HG02884 (cell line): ENCODE measurements around the gene SSC4D.
"Not testable (repeated sequence)": the region's sequence is repeated elsewhere in the genome, so short reads cannot be mapped to it uniquely, and the experiment has no call there.

Source experiments
- ATAC-seq: cut with Tn5 transposase; IDR thresholded peaks from one replicate; pipeline ENCODE4 v1.9.1; 2021; ENCODE audit warnings: mild to moderate bottlenecking, moderate library complexity; ENCODE audit not compliant: unreplicated experiment

Gene SSC4D

DNA sequence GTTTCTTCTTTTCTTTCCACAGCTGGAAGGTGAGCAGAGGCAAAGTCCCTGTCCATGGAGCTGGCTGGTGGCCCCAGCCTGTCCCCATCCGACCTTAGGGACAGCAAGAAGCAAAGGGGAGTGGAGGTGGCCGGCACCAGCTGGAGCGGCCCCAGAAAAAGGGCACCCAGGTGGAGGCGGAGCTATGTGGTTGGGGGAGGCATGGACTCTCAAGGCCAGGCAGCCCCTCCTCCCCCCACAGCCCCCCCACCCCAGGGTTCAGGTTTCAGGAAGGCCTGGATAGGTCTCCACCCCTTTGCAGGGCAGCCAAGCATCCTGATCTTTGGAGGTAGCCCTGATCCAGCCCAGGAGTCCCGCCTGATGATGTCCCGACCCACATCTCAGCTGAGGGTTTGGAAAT, at the start of gene SSC4D:
SSC4D (minus strand) TSS at position 161 of the 400 bp plus-strand sequence. CDS start 5,258 bp downstream, outside the sequence.
- no peak for ATAC-seq

- ATAC-seq = not testable (repeated sequence)
These were observed 49.0 kb upstream of the SSC4D start for GRCh38 chr7:76458504-76458903.

DNA sequence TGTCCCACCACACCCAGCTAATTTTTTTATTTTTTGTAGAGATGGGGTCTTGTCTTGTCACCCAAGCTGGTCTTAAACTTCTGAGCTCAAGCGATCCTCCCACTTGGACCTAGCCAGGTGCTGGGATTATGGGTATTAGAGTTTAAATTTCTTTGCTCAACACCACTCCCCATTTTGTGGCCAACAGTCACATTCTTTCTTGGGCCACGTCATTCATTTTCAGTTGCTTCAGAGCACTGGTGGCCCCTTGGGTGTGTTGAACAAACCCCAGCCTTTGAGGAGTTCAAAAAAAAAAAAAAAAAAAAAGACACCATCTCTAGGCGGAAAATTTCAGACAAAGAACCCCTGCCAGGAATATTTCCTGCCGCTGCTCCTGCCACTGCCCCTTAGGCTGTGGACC, 47.5 kb upstream of the SSC4D start:
- ATAC-seq = not testable (repeated sequence)

- ATAC-seq = peak; percentile 85
These were observed 36.1 kb upstream of the SSC4D start for GRCh38 chr7:76445577-76446008.

- not testable (repeated sequence) for ATAC-seq
These were observed 34.3 kb upstream of the SSC4D start for GRCh38 chr7:76443846-76444245.

GRCh38 chr7:76442664-76443446, 33.4 kb upstream of the SSC4D start:
- ATAC-seq = not testable (repeated sequence)

GRCh38 chr7:76441792-76442191, 32.3 kb upstream of the SSC4D start:
- not testable (repeated sequence) for ATAC-seq

DNA sequence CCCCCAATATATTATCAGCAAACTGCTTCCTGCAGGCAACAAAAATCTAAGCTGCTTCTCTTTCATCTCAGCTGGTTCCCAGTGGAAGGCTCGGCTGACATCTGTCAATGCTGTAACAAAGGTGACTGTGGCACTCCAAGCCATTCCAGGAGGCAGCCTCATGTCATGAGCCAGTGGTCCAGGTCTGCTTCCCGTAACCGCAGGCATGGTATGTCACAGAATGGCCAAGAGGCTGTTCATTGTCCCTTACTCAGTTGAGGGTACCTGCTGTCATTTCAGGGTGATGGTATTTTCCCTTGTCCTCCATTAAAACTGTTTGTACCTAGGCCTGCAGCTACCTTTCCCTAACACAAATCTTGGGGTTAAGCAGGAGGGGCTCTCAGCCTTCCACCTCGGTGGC, 30.9 kb upstream of the SSC4D start:
- not testable (repeated sequence) for ATAC-seq

GRCh38 chr7:76439120-76439888, 29.8 kb upstream of the SSC4D start:
- ATAC-seq = not testable (repeated sequence)

DNA sequence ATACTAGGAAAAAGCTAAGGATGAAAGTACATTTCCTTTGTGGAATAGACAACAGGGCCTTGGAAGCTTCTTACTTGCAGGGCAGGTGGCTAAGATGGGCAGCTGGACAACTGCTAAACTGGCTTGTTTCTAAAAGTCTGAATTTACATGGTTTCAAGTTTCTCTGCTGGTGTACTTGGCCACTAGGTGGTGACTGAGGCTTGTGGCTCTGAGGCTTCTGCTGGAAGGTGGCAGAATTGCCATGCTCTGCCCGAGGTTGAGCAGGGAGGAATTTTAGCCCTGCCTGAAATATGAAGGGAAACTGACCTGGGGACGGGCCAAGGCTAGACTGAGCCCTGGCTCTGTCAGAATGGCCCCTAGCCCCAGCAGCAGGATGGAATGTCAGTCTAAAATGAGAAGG, 28.4 kb upstream of the SSC4D start:
- not testable (repeated sequence) for ATAC-seq

DNA sequence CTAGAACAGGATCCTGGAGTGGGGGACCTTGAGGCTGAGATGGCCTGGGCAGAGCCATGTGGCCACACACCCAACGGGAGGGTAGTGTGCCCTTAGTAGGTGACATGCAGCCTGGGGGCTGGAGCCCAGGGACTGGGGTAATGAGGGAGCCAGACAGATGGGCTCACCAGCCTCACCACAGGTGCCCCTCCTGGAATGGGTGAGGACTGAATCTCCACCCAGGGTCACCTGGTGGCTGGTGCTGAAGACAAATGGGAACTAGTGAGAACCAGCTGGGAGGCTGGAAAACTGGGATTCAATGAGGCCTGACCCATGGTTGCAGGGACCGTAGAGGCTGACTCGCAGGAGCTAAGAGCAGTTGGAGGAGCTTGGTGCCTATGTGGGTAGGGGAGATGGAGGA, 21.3 kb upstream of the SSC4D start:
- ATAC-seq = no peak

DNA sequence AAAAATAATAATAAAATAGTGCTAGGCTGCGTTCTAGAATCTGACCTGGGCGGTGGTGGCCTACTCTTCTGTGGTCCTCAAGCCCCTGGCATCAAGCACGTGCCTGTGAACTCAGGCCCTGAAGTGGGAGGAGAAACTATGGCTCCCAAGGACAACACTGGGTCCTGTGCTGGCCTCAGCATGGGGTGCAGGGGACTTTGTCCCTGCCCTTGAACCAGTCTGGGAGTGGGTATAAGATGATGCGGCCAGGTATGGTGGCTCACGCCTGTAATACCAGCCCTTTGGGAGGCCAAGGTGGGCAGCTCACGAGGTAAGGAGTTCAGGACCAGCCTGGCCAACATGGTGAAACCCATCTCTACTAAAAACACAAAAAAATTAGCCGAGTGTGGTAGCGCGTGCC, 20.7 kb upstream of the SSC4D start:
- ATAC-seq = no peak

GRCh38 chr7:76428868-76429805, 19.6 kb upstream of the SSC4D start:
- no peak for ATAC-seq

DNA sequence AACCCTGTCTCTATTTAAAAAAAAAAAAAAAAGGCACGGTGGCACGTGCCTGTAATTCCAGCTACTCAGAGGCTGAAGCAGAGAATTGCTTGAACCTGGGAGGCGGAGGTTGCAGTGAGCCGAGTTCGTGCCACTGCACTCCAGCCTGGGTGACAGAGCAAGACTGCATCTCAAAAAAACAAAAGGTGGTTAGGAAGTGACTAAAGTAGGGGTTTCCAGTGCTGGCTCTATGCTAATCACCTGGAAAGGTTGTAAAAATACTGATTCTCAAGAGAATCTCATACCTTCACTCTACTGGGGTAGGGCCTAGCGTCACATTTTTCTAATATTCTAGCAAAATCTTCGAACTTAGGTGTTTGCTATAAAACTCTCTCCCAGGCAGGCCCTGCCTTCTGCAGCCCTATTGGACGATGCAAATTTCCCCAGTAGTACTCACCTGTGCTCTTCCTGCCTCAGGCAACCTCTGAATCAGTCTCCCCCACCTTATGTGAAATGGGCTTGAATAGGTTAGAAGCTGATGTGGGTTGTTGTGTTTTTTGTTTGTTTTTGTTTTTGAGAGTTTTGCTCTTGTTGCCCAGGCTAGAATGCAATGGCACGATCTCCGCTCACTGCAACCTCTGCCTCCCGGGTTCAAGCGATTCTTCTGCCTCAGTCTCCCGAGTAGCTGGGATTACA, 18.8 kb upstream of the SSC4D start:
- ATAC-seq = no peak

DNA sequence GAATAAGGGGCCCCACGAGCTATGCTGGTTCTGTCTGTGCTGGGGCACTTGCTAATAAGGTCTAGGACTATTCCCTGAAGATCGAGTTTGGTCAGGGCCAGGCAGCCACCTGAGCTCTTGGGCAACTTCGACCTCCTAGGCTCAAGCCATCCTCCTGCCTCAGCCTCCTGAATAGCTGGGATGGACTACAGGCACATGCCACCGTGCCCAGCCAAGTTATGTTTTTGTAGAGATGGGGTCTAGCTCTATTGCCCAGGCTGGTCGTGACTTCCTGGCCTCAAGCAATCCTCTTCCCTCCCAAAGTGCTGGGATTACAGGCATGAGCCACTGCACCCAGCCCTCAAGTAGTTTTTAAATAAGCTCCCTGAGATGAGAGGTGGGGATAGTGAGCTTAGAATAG, 18.1 kb upstream of the SSC4D start:
- ATAC-seq = no peak

GRCh38 chr7:76426246-76426645, 16.7 kb upstream of the SSC4D start:
- ATAC-seq = no peak

GRCh38 chr7:76425558-76425957, 16.1 kb upstream of the SSC4D start:
- not testable (repeated sequence) for ATAC-seq

GRCh38 chr7:76425156-76425555, 15.7 kb upstream of the SSC4D start:
- no peak for ATAC-seq

- ATAC-seq = peak; percentile 74
These were observed 15.1 kb upstream of the SSC4D start, which contains the start of gene ZP3 for GRCh38 chr7:76424413-76425111. Gene ZP3 (plus strand): TSS chr7:76424950. CDS start chr7:76424965, 15 bp downstream.
